Amniotic epithelial cell (primary cell): ENCODE results near the gene ZNF184.
A peak's percentile ranks its signal among the peaks of the same experiment; 100 is the strongest.

Experiments used
- DNase-seq: peaks from one replicate; pipeline ENCODE4 v3.0.0-alpha.2; 2010; ENCODE audit warnings: low read depth

Gene ZNF184

DNA sequence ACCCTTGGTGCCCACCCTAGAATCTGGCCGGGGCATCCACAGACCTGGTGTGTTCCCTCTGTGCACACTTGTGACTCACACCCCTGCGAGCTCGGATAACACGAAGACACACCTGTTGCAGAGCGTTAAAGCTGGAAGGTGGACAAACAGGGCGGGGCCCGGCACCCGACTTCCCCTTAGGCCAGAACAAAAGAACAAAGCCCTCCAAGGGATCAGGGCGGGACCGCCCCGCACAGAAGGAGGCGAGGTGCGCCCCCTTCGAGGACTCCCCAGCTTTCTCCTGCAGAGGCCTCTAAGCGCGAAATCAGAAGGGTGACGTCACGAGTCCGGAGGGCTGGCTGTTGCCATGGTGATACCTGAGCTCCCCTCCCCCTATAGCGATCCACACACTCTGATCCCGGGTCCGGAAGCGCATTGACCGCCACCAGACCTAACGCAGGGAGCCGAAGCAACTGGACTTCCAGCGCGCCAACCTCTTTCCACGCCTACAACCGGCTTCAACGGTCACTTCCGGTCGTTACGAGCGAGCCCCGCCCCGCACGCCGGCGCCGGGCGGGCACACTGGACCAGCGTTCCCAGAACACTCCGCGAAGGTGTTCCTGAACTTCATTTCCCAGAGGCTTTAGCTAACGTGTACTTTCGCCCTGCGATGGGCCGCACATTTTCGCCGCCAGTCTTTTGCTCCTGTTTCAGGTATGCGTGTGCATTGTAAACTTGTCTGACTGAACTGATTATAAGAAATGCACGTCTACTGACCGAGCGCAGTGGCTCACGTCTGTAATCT is at the start of gene ZNF184:
ZNF184 (minus strand) TSS at position 489 of the 784 bp plus-strand sequence. CDS start 811 bp downstream, outside the sequence.
- DNase-seq: peak; percentile 99

DNA sequence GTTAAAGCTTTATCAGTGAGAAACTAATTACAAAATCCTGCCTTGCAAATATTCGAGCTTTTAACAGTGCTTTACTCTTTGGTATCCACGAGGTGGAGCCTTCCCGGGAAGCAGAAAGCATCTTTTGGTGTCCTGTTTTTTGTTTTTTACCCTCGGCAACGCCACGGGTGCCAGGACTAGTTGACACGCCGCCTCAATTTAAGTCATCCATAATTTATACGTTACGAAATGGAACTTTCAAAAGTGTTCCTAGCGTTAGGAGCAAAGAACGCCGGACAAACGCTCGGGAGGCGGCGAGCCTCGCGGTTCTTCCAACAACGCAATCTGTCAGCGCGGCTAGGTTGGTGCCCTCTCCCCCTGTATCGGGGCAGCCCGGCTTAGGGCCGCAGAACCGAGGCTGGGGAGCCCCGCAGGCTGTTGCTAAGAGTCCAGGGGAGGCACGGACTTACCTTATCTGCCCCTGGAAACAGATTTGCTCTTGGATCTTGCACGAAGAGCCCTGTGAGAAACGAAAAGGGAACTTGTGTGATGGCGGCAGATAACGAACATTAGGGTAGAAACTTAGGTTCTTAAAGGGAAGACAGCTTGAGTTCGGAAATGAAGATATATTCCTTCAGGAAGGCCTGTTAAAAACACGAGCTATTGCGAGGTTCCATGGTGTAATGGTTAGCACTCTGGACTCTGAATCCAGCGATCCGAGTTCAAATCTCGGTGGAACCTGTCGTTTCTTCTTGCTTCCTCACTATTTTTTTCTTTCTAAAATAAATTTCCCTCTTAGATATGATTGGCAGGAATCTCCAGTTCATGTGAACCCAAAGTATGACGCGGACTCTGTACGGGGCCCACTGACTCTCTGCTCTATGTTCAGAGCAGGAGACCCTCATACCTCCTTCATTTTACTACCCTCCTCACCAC is 46.2 kb upstream of the ZNF184 start:
- peak; percentile 88 for DNase-seq

- DNase-seq: no peak
Measured at GRCh38 chr6:27517928-27518787, 45.3 kb upstream of the ZNF184 start.

GRCh38 chr6:27517238-27517637 is 44.3 kb upstream of the ZNF184 start:
- DNase-seq: no peak

DNA sequence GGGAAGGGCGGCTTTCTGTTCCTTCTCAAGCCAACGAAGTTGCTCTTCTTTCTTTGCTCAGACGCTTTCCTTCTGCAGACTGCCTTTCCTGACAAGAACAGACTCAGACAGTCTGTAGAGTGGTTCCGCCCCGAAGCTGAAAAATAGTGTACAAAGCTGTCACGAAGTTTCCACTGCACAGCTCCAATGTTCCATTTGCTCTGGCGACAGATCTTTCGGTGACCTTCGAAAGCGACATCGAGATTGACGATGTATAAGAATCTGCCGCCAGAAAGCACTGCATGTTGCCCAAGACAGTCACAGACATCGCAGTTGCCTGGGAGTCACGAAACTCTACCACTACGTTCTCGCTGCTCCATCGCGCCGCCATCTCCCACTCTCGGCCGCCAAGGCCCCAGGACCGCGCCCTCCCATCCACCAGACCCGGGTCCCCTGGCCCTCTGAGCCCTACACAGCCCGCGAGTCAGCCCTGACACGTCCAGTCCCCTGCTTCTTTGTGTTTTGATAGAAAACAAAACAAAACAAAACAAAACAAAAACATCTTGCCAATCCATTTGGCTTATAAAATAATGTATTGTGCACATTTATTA is 42.1 kb upstream of the ZNF184 start:
- DNase-seq: no peak

GRCh38 chr6:27512525-27512924 is 39.6 kb upstream of the ZNF184 start:
- no peak for DNase-seq

DNA sequence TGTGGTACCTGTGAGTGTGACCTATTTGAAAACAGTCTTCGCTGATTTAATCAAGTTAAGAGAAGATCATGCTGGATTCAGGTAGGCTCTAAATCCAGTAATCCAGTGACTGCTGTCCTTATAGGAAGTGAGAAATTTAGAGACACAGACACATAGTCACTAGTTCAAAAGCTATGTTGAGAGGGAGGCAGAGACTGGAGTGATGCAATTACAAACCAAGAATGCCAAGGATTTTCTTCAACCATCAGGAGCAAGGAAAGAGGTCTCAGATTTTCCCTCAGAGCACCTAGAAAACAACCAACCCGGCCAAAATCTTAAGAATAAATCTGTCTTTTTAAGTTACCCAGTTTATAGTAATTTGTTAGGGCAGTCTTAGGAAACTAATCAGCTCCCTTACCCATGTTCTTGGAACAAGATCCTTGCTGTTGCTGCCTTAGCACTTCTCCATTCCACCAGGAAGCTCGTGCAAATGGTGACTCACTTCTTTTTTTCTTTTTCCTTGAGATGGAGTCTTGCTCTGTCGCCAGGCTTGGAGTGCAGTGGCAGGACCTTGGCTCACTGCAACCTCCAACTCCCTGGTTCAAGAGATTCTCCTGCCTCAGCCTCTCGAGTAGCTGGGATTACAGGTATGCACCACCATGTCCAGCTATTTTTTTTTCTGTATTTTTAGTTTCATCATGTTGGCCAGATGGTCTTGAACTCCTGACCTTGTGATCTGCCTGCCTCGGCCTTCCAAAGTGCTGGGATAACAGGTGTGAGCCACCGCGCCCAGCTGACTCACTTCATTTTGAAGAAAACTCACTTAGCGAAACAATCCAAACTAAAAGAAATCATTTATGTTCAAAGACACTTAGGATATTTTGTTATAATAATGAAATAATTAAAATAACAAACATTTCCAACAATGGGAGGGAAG is 34.4 kb upstream of the ZNF184 start:
- DNase-seq: no peak

GRCh38 chr6:27505209-27506027 is 32.5 kb upstream of the ZNF184 start:
- DNase-seq: peak; percentile 50

- DNase-seq: peak; percentile 64
Measured at GRCh38 chr6:27503436-27504030, 30.6 kb upstream of the ZNF184 start.

DNA sequence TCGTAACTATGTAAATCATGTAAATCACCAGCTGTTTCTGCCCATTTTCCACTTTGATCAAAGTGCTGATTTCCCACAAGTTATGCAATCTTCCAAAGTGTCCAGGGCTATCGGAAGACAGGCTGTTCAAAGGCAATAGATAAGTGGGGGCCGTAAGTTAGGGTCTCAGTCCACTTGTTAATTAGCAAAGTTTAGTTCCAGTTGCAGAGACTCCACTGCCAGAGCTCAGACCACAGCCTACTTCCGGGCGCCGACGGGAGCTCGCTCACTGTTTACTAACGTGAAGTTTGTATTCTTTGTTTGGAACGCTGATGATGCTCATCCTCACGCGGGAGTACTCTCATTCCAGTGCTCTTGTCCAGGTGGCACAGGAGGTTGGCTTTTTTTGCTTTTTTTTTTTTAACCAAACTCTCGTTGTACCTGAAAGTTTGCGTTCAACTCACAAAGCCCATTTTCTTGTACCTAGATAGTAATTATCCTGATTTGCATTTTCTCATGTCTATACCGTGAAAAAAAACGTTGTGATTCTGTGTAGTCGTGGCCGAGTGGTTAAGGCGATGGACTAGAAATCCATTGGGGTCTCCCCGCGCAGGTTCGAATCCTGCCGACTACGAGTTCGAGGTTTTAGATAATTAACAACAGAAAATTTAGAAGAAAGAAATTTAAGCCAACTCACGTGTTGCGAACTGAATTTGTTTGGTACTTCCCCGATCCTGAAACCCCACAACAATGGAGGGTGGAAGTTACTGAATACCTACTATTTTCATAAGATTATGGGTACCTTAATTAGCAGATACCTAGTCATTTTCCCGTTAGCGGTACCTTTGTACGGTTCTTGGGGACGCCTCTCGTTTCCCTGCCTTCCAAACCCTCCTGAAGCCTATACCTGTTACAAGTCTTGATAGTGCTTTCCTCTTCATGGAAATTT is 29.9 kb upstream of the ZNF184 start:
- DNase-seq: peak; percentile 59

- DNase-seq: no peak
Measured at GRCh38 chr6:27501187-27501586, 28.3 kb upstream of the ZNF184 start.

GRCh38 chr6:27500177-27500576 is 27.3 kb upstream of the ZNF184 start:
- no peak for DNase-seq

GRCh38 chr6:27495386-27496135 is 22.7 kb upstream of the ZNF184 start:
- peak; percentile 78 for DNase-seq

- no peak for DNase-seq
Measured at GRCh38 chr6:27494987-27495385, 22.1 kb upstream of the ZNF184 start.

GRCh38 chr6:27494103-27494502 is 21.2 kb upstream of the ZNF184 start:
- DNase-seq: no peak

GRCh38 chr6:27492631-27493190 is 19.8 kb upstream of the ZNF184 start:
- no peak for DNase-seq
